KMS-11 (cell line): ENCODE data around the gene IWS1.

ENCODE experiments used
- H2AFZ ChIP-seq: fragments of 200-600 bp; sonication (generic); 2 replicates; pipeline ENCODE4 v1.6.1; 2016; ENCODE audit warnings: antibody characterized with exemption, mixed run types, low read depth
- H3K27ac ChIP-seq: fragments of 200-600 bp; sonication (generic); 2 replicates; pipeline ENCODE4 v1.6.1; 2016; ENCODE audit warnings: mild to moderate bottlenecking, mixed run types
- H3K27me3 ChIP-seq: fragments of 200-600 bp; sonication (generic); 2 replicates; pipeline ENCODE4 v1.6.1; 2017; ENCODE audit warnings: mild to moderate bottlenecking, low read depth, mixed run types, moderate library complexity; ENCODE audit not compliant: insufficient read depth
- H3K36me3 ChIP-seq: fragments of 200-600 bp; sonication (generic); 2 replicates; pipeline ENCODE4 v1.6.1; 2017; ENCODE audit warnings: mild to moderate bottlenecking, mixed run types; ENCODE audit not compliant: insufficient read depth
- H3K4me1 ChIP-seq: fragments of 200-600 bp; sonication (generic); 2 replicates; pipeline ENCODE4 v1.6.1; 2016; ENCODE audit warnings: mild to moderate bottlenecking, low read depth, mixed run types; ENCODE audit not compliant: poor library complexity, severe bottlenecking
- H3K4me2 ChIP-seq: fragments of 200-600 bp; sonication (generic); 2 replicates; pipeline ENCODE4 v1.7.0; 2016; ENCODE audit warnings: mild to moderate bottlenecking, mixed run types
- H3K4me3 ChIP-seq: fragments of 200-600 bp; sonication (generic); IDR thresholded peaks from 2 replicates; pipeline ENCODE4 v1.6.1; 2017; ENCODE audit warnings: low read depth, low read length, mixed read lengths; ENCODE audit not compliant: insufficient read depth
- H3K79me2 ChIP-seq: fragments of 200-600 bp; sonication (generic); 2 replicates; pipeline ENCODE4 v1.6.1; 2016; ENCODE audit warnings: low read depth, mixed run types; ENCODE audit not compliant: insufficient read depth
- H3K9ac ChIP-seq: fragments of 200-600 bp; sonication (generic); 2 replicates; pipeline ENCODE4 v1.6.1; 2016; ENCODE audit warnings: mild to moderate bottlenecking, mixed run types
- H4K20me1 ChIP-seq: fragments of 200-600 bp; sonication (generic); 2 replicates; pipeline ENCODE4 v1.6.1; 2016; ENCODE audit warnings: mild to moderate bottlenecking, mixed run types; ENCODE audit not compliant: insufficient read depth
- TF ChIP-seq, protein P1 (sequence below): fragments of 200-600 bp; sonication (generic); conservative IDR thresholded peaks from 2 replicates; pipeline ENCODE4 v1.6.1; 2017; ENCODE audit warnings: low read depth, mild to moderate bottlenecking, antibody characterized with exemption, low read length, moderate library complexity, mixed read lengths

Gene IWS1

GRCh38 chr2:127479219-127479825 is 47.0 kb downstream of the IWS1 start:
- TF ChIP-seq, protein P1, sequence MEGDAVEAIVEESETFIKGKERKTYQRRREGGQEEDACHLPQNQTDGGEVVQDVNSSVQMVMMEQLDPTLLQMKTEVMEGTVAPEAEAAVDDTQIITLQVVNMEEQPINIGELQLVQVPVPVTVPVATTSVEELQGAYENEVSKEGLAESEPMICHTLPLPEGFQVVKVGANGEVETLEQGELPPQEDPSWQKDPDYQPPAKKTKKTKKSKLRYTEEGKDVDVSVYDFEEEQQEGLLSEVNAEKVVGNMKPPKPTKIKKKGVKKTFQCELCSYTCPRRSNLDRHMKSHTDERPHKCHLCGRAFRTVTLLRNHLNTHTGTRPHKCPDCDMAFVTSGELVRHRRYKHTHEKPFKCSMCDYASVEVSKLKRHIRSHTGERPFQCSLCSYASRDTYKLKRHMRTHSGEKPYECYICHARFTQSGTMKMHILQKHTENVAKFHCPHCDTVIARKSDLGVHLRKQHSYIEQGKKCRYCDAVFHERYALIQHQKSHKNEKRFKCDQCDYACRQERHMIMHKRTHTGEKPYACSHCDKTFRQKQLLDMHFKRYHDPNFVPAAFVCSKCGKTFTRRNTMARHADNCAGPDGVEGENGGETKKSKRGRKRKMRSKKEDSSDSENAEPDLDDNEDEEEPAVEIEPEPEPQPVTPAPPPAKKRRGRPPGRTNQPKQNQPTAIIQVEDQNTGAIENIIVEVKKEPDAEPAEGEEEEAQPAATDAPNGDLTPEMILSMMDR: peak; percentile 68
- no peaks in the 10 kb centered on the region for H3K4me1 ChIP-seq
- no peak overlapping the region for H2AFZ ChIP-seq
- no peaks in the 10 kb centered on the region for H3K27me3 ChIP-seq
- H3K36me3 ChIP-seq: no peaks in the 10 kb centered on the region
- H4K20me1 ChIP-seq: no peaks in the 10 kb centered on the region
- H3K4me3 ChIP-seq: no peak overlapping the region
- H3K79me2 ChIP-seq: no peaks in the 10 kb centered on the region
- H3K4me2 ChIP-seq: no peak overlapping the region
- H3K27ac ChIP-seq: no peak overlapping the region
- no peak overlapping the region for H3K9ac ChIP-seq

GRCh38 chr2:127475788-127476187 is 50.5 kb downstream of the IWS1 start:
- H3K4me3 ChIP-seq: no peak overlapping the region
- TF ChIP-seq, protein P1: no peak
- no peaks in the 10 kb centered on the region for H3K36me3 ChIP-seq
- no peak overlapping the region for H3K27ac ChIP-seq
- H4K20me1 ChIP-seq: no peaks in the 10 kb centered on the region
- H3K9ac ChIP-seq: no peak overlapping the region
- no peaks in the 10 kb centered on the region for H3K27me3 ChIP-seq
- H3K4me2 ChIP-seq: no peak overlapping the region
- no peaks in the 10 kb centered on the region for H3K4me1 ChIP-seq
- no peak overlapping the region for H2AFZ ChIP-seq
- H3K79me2 ChIP-seq: no peaks in the 10 kb centered on the region

- Histone ChIP-seq H3K27me3 (no peaks in the 10 kb centered on the region), H3K4me1 (no peaks in the 10 kb centered on the region), H3K27ac (no peak overlapping the region), H3K4me3 (no peak overlapping the region), H2AFZ (no peak overlapping the region), H4K20me1 (no peaks in the 10 kb centered on the region), H3K9ac (no peak overlapping the region), H3K4me2 (no peak overlapping the region), H3K36me3 (no peaks in the 10 kb centered on the region), H3K79me2 (no peaks in the 10 kb centered on the region)
- TF ChIP-seq, protein P1: no peak
Observed at GRCh38 chr2:127472268-127472667, 54.0 kb downstream of the IWS1 start.

DNA sequence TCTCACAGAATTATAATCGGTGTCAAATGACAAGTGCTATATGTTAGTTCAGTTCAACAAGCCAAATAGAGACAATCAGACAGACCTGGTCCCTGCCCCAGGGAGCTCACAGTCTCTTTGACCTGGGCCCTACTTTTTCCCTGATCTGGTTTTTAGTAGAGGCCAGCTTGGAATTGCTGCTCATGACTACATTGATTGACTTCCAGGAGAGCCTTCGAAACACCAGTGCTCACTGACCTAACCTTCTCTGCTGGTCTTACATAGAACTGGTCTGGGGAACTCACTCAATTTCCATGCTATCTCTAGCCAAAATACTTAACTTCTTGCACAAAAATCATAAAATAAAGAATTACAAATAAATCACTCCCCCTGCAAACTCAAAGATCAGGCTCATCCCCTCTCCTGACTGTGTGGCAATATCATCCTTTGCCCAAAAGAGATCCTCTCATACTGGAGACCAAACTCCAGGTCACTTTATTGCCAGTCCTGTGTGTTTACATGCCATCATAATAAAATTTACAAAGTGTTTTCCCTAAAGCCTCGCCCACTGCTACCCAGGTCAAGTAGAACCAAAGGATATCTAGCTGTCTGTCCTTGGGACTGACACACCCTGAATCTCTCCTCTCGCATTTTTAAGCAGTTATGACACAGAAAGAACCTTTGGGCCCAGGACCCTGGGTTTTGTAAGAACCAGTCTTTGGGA is 54.9 kb downstream of the IWS1 start:
- no peak overlapping the region for H3K4me3 ChIP-seq

More for the DNA sequence above, 54.9 kb downstream of the IWS1 start:
- Histone ChIP-seq H3K4me2 (no peak overlapping the region), H2AFZ (no peak overlapping the region), H3K9ac (no peak overlapping the region), H3K27me3 (no peaks in the 10 kb centered on the region), H4K20me1 (no peaks in the 10 kb centered on the region), H3K79me2 (no peaks in the 10 kb centered on the region), H3K36me3 (no peaks in the 10 kb centered on the region), H3K4me1 (no peaks in the 10 kb centered on the region), H3K27ac (no peak overlapping the region)
- TF ChIP-seq, protein P1: no peak
